Measurements from ENCODE around the gene C16orf96.

GRCh38 chr16:4509420-4509819 lies 46.7 kb upstream of the C16orf96 start:
- TF ChIP-seq EP300 (IDR thresholded peaks at IDR 0.05) (no peak), CTCF (IDR thresholded peaks at IDR 0.05) (no peak), POLR2A (IDR thresholded peaks at IDR 0.05) (no peak)

Data from gastroesophageal sphincter (tissue), 3 donors.